ENCODE measurements around the gene SERPINB7.

The SERPINB7 gene

GRCh38 chr18:63843008-63843407, 67.8 kb downstream of the SERPINB7 start:
- DNase-seq = no peak
- TF ChIP-seq, protein P1, sequence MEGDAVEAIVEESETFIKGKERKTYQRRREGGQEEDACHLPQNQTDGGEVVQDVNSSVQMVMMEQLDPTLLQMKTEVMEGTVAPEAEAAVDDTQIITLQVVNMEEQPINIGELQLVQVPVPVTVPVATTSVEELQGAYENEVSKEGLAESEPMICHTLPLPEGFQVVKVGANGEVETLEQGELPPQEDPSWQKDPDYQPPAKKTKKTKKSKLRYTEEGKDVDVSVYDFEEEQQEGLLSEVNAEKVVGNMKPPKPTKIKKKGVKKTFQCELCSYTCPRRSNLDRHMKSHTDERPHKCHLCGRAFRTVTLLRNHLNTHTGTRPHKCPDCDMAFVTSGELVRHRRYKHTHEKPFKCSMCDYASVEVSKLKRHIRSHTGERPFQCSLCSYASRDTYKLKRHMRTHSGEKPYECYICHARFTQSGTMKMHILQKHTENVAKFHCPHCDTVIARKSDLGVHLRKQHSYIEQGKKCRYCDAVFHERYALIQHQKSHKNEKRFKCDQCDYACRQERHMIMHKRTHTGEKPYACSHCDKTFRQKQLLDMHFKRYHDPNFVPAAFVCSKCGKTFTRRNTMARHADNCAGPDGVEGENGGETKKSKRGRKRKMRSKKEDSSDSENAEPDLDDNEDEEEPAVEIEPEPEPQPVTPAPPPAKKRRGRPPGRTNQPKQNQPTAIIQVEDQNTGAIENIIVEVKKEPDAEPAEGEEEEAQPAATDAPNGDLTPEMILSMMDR (IDR thresholded peaks at IDR 0.05; ENCODE audit: low read depth, low read length, missing control alignments) = no peak
- in situ Hi-C loops (cut with HindIII; ENCODE audit: low pct_ligation_motif_present, low sequenced_read_pairs) = no loop called here
- Histone ChIP-seq H3K27ac (no peak overlapping the region), H3K27me3 (replicated peaks) (no peaks in the 10 kb centered on the region), H3K36me3 (replicated peaks) (no peaks in the 10 kb centered on the region), H3K4me3 (ENCODE audit: low read depth, low read length) (no peak overlapping the region)

GRCh38 chr18:63844254-63844653, 69.0 kb downstream of the SERPINB7 start:
- Histone ChIP-seq H3K36me3 (replicated peaks) (no peaks in the 10 kb centered on the region), H3K4me3 (ENCODE audit: low read depth, low read length) (no peak overlapping the region), H3K27ac (no peak overlapping the region), H3K27me3 (replicated peaks) (no peaks in the 10 kb centered on the region)
- TF ChIP-seq, protein P1 (IDR thresholded peaks at IDR 0.05; ENCODE audit: low read depth, low read length, missing control alignments) = peak; percentile 53
- in situ Hi-C loops (cut with HindIII; ENCODE audit: low pct_ligation_motif_present, low sequenced_read_pairs) = no loop called here
- peak; percentile 32 for DNase-seq

GRCh38 chr18:63848159-63848558, 72.9 kb downstream of the SERPINB7 start:
- Histone ChIP-seq H3K27ac (no peak overlapping the region), H3K27me3 (replicated peaks) (no peaks in the 10 kb centered on the region), H3K4me3 (ENCODE audit: low read depth, low read length) (no peak overlapping the region), H3K36me3 (replicated peaks) (no peaks in the 10 kb centered on the region)
- DNase-seq = peak; percentile 46
- in situ Hi-C loops (cut with HindIII; ENCODE audit: low pct_ligation_motif_present, low sequenced_read_pairs) = no loop called here
- TF ChIP-seq, protein P1 (IDR thresholded peaks at IDR 0.05; ENCODE audit: low read depth, low read length, missing control alignments) = peak; percentile 81

- TF ChIP-seq, protein P1 (IDR thresholded peaks at IDR 0.05; ENCODE audit: low read depth, low read length, missing control alignments) = peak; percentile 83
- in situ Hi-C loops (cut with HindIII; ENCODE audit: low pct_ligation_motif_present, low sequenced_read_pairs) = no loop called here
- H3K4me3 ChIP-seq (ENCODE audit: low read depth, low read length) = no peak overlapping the region
- peak; percentile 53 for DNase-seq
- no peak overlapping the region for H3K27ac ChIP-seq
- no peaks in the 10 kb centered on the region for H3K36me3 ChIP-seq (replicated peaks)
- H3K27me3 ChIP-seq (replicated peaks) = no peaks in the 10 kb centered on the region
These were observed 74.8 kb downstream of the SERPINB7 start for GRCh38 chr18:63850020-63850419.

GRCh38 chr18:63850636-63851035, 75.4 kb downstream of the SERPINB7 start:
- DNase-seq = no peak
- TF ChIP-seq, protein P1 (IDR thresholded peaks at IDR 0.05; ENCODE audit: low read depth, low read length, missing control alignments) = no peak
- Histone ChIP-seq H3K4me3 (ENCODE audit: low read depth, low read length) (no peak overlapping the region), H3K36me3 (replicated peaks) (no peaks in the 10 kb centered on the region), H3K27ac (no peak overlapping the region), H3K27me3 (replicated peaks) (no peaks in the 10 kb centered on the region)
- in situ Hi-C loops (cut with HindIII; ENCODE audit: low pct_ligation_motif_present, low sequenced_read_pairs) = no loop called here

Measured in brain microvascular endothelial cell (primary cell).